ENCODE results near the gene GCFC2. TPM values are rescaled to one million over a fixed set of nuclear protein-coding genes. Genes with fewer than 3 reads are reported as not detected.

The GCFC2 gene
- total and polyA plus RNA-seq, 2 experiments from 2014 or later = 15.5 to 28.8 TPM

DNA sequence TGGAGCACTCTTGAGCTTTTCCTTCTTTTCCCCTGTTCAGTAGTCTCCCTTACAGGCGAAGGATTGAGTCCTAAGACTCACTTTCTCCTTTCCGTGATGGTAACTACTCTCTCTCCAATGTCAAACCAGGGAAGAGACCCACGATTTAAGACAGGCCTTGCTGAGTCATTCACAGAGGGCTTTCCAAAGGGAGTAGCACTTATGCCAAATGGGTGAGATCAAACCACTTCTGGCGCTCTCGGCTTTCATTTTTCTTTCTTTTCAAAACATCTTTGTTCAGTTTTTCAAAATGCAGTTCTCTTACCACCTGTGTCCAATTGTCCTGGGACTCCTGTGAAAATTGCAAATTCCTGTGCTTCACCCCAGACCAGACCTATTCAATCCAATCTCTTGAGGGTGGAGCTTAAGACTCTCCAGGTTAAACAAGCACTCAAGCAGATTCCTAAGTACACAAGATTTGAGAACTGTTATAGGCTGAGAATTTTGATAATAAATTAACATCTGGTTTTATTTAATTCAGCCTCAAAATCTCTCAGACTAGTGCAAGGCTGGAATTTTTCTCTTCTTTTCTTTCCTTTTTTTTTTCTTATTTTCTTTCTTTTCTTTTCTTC, 78.5 kb downstream of the GCFC2 start:
- DNase-seq (ENCODE audit: low spot score) = no peak
- no peaks in the 10 kb centered on the region for H3K27me3 ChIP-seq
- H3K36me3 ChIP-seq (replicated peaks; ENCODE audit: insufficient read depth, low read depth) = no peaks in the 10 kb centered on the region
- no peaks in the 10 kb centered on the region for H3K9me2 ChIP-seq (replicated peaks; ENCODE audit: insufficient read depth)
- H3K79me2 ChIP-seq = no peaks in the 10 kb centered on the region
- H2AFZ ChIP-seq = no peak overlapping the region
- no peaks in the 10 kb centered on the region for H3K4me1 ChIP-seq (ENCODE audit: insufficient read depth)
- H3K9me3 ChIP-seq (ENCODE audit: low read depth) = no peaks in the 10 kb centered on the region
- H3K4me3 ChIP-seq = no peak overlapping the region
- WGBS (ENCODE audit: low lambda C conversion rate, missing lambda C conversion rate) = 65% methylated on average over 5 of the region's 5 CpGs
- TF ChIP-seq EZH2phosphoT487 (IDR thresholded peaks at IDR 0.05; ENCODE audit: low read depth, severe bottlenecking, unreplicated experiment) (no peak), EZH2 (IDR thresholded peaks at IDR 0.05; ENCODE audit: borderline replicate concordance) (no peak)
- TF ChIP-seq, protein P1, sequence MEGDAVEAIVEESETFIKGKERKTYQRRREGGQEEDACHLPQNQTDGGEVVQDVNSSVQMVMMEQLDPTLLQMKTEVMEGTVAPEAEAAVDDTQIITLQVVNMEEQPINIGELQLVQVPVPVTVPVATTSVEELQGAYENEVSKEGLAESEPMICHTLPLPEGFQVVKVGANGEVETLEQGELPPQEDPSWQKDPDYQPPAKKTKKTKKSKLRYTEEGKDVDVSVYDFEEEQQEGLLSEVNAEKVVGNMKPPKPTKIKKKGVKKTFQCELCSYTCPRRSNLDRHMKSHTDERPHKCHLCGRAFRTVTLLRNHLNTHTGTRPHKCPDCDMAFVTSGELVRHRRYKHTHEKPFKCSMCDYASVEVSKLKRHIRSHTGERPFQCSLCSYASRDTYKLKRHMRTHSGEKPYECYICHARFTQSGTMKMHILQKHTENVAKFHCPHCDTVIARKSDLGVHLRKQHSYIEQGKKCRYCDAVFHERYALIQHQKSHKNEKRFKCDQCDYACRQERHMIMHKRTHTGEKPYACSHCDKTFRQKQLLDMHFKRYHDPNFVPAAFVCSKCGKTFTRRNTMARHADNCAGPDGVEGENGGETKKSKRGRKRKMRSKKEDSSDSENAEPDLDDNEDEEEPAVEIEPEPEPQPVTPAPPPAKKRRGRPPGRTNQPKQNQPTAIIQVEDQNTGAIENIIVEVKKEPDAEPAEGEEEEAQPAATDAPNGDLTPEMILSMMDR (IDR thresholded peaks at IDR 0.05; ENCODE audit: poor library complexity) = no peak
- H3K4me2 ChIP-seq = no peak overlapping the region
- no peak overlapping the region for H3K27ac ChIP-seq
- H4K20me1 ChIP-seq (ENCODE audit: insufficient read depth, poor library complexity, severe bottlenecking) = no peaks in the 10 kb centered on the region

- Histone ChIP-seq H4K20me1 (ENCODE audit: insufficient read depth, poor library complexity, severe bottlenecking) (no peaks in the 10 kb centered on the region), H3K9me3 (ENCODE audit: low read depth) (no peaks in the 10 kb centered on the region), H3K4me1 (ENCODE audit: insufficient read depth) (no peaks in the 10 kb centered on the region), H2AFZ (no peak overlapping the region), H3K4me3 (no peak overlapping the region), H3K4me2 (peak overlapping the region; percentile 4), H3K79me2 (no peaks in the 10 kb centered on the region), H3K9me2 (replicated peaks; ENCODE audit: insufficient read depth) (no peaks in the 10 kb centered on the region), H3K27ac (no peak overlapping the region), H3K36me3 (replicated peaks; ENCODE audit: insufficient read depth, low read depth) (no peaks in the 10 kb centered on the region), H3K27me3 (no peaks in the 10 kb centered on the region)
- 4% methylated on average over 4 of the region's 4 CpGs for WGBS (ENCODE audit: low lambda C conversion rate, missing lambda C conversion rate)
- DNase-seq (ENCODE audit: low spot score) = peak; percentile 90
- TF ChIP-seq EZH2 (IDR thresholded peaks at IDR 0.05; ENCODE audit: borderline replicate concordance) (no peak), EZH2phosphoT487 (IDR thresholded peaks at IDR 0.05; ENCODE audit: low read depth, severe bottlenecking, unreplicated experiment) (no peak)
- TF ChIP-seq, protein P1 (IDR thresholded peaks at IDR 0.05; ENCODE audit: poor library complexity) = peak; percentile 98
Observed at GRCh38 chr2:75627902-75628504, 82.7 kb downstream of the GCFC2 start.

DNA sequence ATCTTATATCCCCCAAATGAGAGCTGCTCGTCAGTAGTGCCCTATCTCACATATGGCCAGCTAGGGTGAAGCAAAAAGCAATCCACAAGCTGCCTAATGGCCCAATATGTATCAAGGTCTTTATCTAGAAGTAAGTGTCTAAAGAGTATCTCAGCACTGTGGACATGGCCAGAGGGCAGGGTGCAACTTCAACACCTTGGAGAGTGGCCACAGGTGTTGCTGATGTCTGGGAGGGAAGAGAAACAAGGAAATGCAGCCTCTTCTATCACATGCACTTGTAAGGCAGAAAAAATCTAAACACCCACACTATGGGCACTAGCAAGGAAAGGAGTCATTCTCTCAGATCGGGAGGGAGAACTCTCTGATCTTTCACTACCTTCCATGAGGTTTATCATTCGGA, 87.8 kb downstream of the GCFC2 start:
- Histone ChIP-seq H3K9me2 (replicated peaks; ENCODE audit: insufficient read depth) (no peaks in the 10 kb centered on the region), H2AFZ (no peak overlapping the region), H3K27me3 (no peaks in the 10 kb centered on the region), H3K4me1 (ENCODE audit: insufficient read depth) (no peaks in the 10 kb centered on the region), H3K4me2 (no peak overlapping the region), H3K27ac (no peak overlapping the region), H3K9me3 (ENCODE audit: low read depth) (no peaks in the 10 kb centered on the region), H4K20me1 (ENCODE audit: insufficient read depth, poor library complexity, severe bottlenecking) (no peaks in the 10 kb centered on the region), H3K4me3 (no peak overlapping the region), H3K36me3 (replicated peaks; ENCODE audit: insufficient read depth, low read depth) (no peaks in the 10 kb centered on the region), H3K79me2 (no peaks in the 10 kb centered on the region)
- TF ChIP-seq, protein P1 (IDR thresholded peaks at IDR 0.05; ENCODE audit: poor library complexity) = no peak
- TF ChIP-seq EZH2 (IDR thresholded peaks at IDR 0.05; ENCODE audit: borderline replicate concordance) = no peak
- no peak for TF ChIP-seq EZH2phosphoT487 (IDR thresholded peaks at IDR 0.05; ENCODE audit: low read depth, severe bottlenecking, unreplicated experiment)
- 77% methylated on average over 3 of the region's 3 CpGs for WGBS (ENCODE audit: low lambda C conversion rate, missing lambda C conversion rate)
- no peak for DNase-seq (ENCODE audit: low spot score)
